T-helper 22 cell (primary cell): ENCODE results near the gene TTLL11.

Experiments
- DNase-seq: peaks from one replicate; pipeline ENCODE4 v3.0.0-alpha.2; 2020; ENCODE audit warnings: low read depth

Gene TTLL11

GRCh38 chr9:121830441-121831140 is 262.5 kb downstream of the TTLL11 start:
- no peak for DNase-seq

- DNase-seq = no peak
These were observed 265.7 kb downstream of the TTLL11 start for GRCh38 chr9:121827251-121827967.

GRCh38 chr9:121826711-121827110 is 266.4 kb downstream of the TTLL11 start:
- DNase-seq = no peak

- no peak for DNase-seq
These were observed 267.9 kb downstream of the TTLL11 start for GRCh38 chr9:121825031-121825691.

- DNase-seq = no peak
These were observed 268.5 kb downstream of the TTLL11 start for GRCh38 chr9:121824651-121825030.

GRCh38 chr9:121823451-121824169 is 269.5 kb downstream of the TTLL11 start:
- DNase-seq = no peak

- no peak for DNase-seq
These were observed 270.7 kb downstream of the TTLL11 start for GRCh38 chr9:121822093-121823085.

GRCh38 chr9:121821326-121821725 is 271.8 kb downstream of the TTLL11 start:
- no peak for DNase-seq

- DNase-seq = no peak
These were observed 272.7 kb downstream of the TTLL11 start for GRCh38 chr9:121820286-121821005.

- no peak for DNase-seq
These were observed 273.5 kb downstream of the TTLL11 start for GRCh38 chr9:121819428-121820231.

- no peak for DNase-seq
These were observed 274.2 kb downstream of the TTLL11 start for GRCh38 chr9:121818841-121819427.

GRCh38 chr9:121818016-121818661 is 275.0 kb downstream of the TTLL11 start:
- DNase-seq = no peak

GRCh38 chr9:121817476-121817875 is 275.6 kb downstream of the TTLL11 start:
- no peak for DNase-seq

GRCh38 chr9:121816845-121817450 is 276.2 kb downstream of the TTLL11 start:
- no peak for DNase-seq

- no peak for DNase-seq
These were observed 276.7 kb downstream of the TTLL11 start for GRCh38 chr9:121816449-121816817.

GRCh38 chr9:121815546-121816448 is 277.3 kb downstream of the TTLL11 start:
- DNase-seq = no peak

- no peak for DNase-seq
These were observed 278.0 kb downstream of the TTLL11 start for GRCh38 chr9:121815084-121815483.
